Adrenal gland (tissue), 12 donors: ENCODE results near the gene TUBG1. TPM values are rescaled to one million over a fixed set of nuclear protein-coding genes. Genes with fewer than 3 reads are reported as not detected.
A peak's percentile ranks its signal among the peaks of the same experiment; 100 is the strongest.

ENCODE experiments used
- DNase-seq, 7 donors: peaks; one replicate each; pipeline ENCODE4 v3.0.0-alpha.2; 2019 to 2020
- H3K27ac ChIP-seq, 5 donors: fragments of 200-600 bp; sonication (generic) in 4 of 5; 1 replicate in 3 of 5; 2 replicates in 2 of 5; pipeline versions ENCODE4 v1.5.1 to v1.8.0; 2016 to 2020; ENCODE audit warnings: mild to moderate bottlenecking in 1 of 5
- H3K27me3 ChIP-seq: fragments of 200-600 bp; 2 replicates; pipeline ENCODE4 v1.8.0; 2021
- H3K36me3 ChIP-seq, 2 donors: fragments of 200-600 bp; replicated peaks in 1 of 2; 1 replicate in 1 of 2; 2 replicates in 1 of 2; pipeline versions ENCODE4 v1.5.1 to v1.8.0; 2018 to 2022
- H3K4me1 ChIP-seq, 2 donors: fragments of 200-600 bp; replicated peaks in 1 of 2; 1 replicate in 1 of 2; 2 replicates in 1 of 2; pipeline versions ENCODE4 v1.5.1 to v1.8.0; 2018 to 2021
- H3K4me3 ChIP-seq, 4 donors: fragments of 200-600 bp; sonication (generic) in 3 of 4; one replicate each; pipeline ENCODE4 v1.5.1; 2016 to 2018
- H3K9me3 ChIP-seq, 3 donors: fragments of 200-600 bp; sonication (generic) in 1 of 3; replicated peaks in 1 of 3; 1 replicate in 2 of 3; 2 replicates in 1 of 3; pipeline versions ENCODE4 v1.5.1 to v1.8.0; 2016 to 2021
- POLR2A ChIP-seq, 2 donors: fragments of 450-650 bp; IDR thresholded peaks; one replicate each; pipeline ENCODE4 v1.6.1; 2017; ENCODE audit warnings: antibody characterized with exemption in 2 of 2, mild to moderate bottlenecking in 2 of 2, moderate library complexity in 1 of 2
- WGBS, 4 donors: extraction: QIAGEN DNeasy Blood & Tissue Kit in 2 of 4; methylation state at CpG; one replicate each; pipeline versions ENCODE4 v1.1.5 to v1.1.7; 2013 to 2017; 5-methylcytosine and 5-hydroxymethylcytosine counted together
- intact Hi-C, 2 donors: fragments of 100-400 bp; cut with DNase I; formaldehyde crosslinking; loops; one replicate each; pipeline versions ENCODE4 v1.14.1 to v1.15.0; 2022 to 2023
- polyA plus RNA-seq, 3 donors: library from polyadenylated mRNA; stranded (reverse); fragments of 200-250 nt in 2 of 3; fragments of 350-450 nt in 1 of 3; fragmentation: Illumina TruSeq in 1 of 3; extraction: RNeasy Lipid Tissue Mini Kit (QIAGEN cat#74804) in 1 of 3; gene quantifications; one replicate each; pipeline ENCODE4 v1.2.3, GENCODE V29; 2013 to 2014
- total RNA-seq, 9 donors: library from RNA; depleted of rRNA in 4 of 9; stranded (reverse); fragments of >200 nt in 4 of 9; fragments of 120-200 nt in 1 of 9; fragmentation: NEBNext Ultra II Directional in 1 of 9; extraction: Animal tissue kit (Norgen Biotek cat#: 25700) in 1 of 9; gene quantifications; one replicate each; pipeline versions ENCODE4 v1.1.0 to v1.2.4, GENCODE V29; 2013 to 2023
- TF ChIP-seq, protein P1 (sequence below), 6 experiments: fragments of 450-650 bp in 4 of 6; fragments of 200-600 bp in 2 of 6; sonication (generic) in 1 of 6; IDR thresholded peaks; 1 replicate in 5 of 6; 2 replicates in 1 of 6; pipeline versions ENCODE4 v1.5.1 to v1.8.0; 2016 to 2021; ENCODE audit warnings: antibody characterized with exemption in 6 of 6, mild to moderate bottlenecking in 2 of 6, moderate library complexity in 1 of 6
- donor health status: healthy with polysubstance abuse.
- donor health status: Bipolar disorder and iron deficiency.
- donor health status: DM: yes; HTN: yes; CAD: no.
- donor health status: DM: no; HTN: no; CAD: no.
- donor health status: DM: no; HTN: no; CAD: no.
- donor health status: DM: yes; HTN: yes; CAD: no.

TUBG1 gene
- total and polyA plus RNA-seq, 12 donors: 22.9 to 90.0 (median 39.6) TPM

DNA sequence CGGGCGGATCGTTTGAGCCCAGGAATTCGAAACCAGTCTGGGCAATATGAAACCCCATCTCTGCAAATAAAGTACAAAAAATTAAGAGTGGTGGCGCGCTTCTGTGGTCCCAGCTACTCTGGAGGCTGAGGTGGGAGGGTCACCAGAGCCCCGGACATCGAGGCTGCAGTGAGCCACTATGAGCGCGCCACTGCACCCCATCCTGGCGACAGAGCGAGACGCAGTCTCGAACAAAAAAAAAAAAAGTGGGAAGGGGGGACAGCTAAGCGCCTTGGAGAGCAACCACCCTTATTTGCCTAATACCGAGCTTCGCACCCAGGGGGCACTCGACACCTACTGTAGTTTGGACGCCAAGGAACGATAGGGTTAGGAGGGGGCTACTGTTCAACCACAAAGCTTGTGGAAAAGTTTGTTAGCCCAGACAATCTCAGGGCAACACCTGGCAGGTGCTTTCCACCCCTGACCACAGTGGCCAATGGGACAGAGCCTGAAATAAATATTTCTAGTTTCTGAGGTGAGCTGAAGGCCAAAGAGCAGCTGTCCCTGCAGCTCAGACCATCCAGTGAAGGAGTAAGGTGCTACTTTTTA is 31.1 kb upstream of the TUBG1 start:
- intact Hi-C loops: no loop called here
- 0 to 1% (median 1%) methylated on average over 20 of the region's 20 CpGs for WGBS, 4 donors
- Histone ChIP-seq H3K4me1 (peaks cover 5 to 21% of the 10 kb centered on the region in 2 donors), H3K27me3 (no peaks in the 10 kb centered on the region), H3K27ac (peak overlapping the region; percentile 77 to 97 (median 87)), H3K36me3 (peaks cover 0 to 49% of the 10 kb centered on the region in 2 donors), H3K9me3 (no peaks in the 10 kb centered on the region), H3K4me3 (peak overlapping the region in 3 of 4 donors; percentile 12 to 86 (median 34))
- DNase-seq: peak; percentile 65 to 91 (median 77)
- no peak for TF ChIP-seq POLR2A (IDR thresholded peaks at IDR 0.05)
- TF ChIP-seq, protein P1, sequence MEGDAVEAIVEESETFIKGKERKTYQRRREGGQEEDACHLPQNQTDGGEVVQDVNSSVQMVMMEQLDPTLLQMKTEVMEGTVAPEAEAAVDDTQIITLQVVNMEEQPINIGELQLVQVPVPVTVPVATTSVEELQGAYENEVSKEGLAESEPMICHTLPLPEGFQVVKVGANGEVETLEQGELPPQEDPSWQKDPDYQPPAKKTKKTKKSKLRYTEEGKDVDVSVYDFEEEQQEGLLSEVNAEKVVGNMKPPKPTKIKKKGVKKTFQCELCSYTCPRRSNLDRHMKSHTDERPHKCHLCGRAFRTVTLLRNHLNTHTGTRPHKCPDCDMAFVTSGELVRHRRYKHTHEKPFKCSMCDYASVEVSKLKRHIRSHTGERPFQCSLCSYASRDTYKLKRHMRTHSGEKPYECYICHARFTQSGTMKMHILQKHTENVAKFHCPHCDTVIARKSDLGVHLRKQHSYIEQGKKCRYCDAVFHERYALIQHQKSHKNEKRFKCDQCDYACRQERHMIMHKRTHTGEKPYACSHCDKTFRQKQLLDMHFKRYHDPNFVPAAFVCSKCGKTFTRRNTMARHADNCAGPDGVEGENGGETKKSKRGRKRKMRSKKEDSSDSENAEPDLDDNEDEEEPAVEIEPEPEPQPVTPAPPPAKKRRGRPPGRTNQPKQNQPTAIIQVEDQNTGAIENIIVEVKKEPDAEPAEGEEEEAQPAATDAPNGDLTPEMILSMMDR (IDR thresholded peaks at IDR 0.05): peak; percentile 57 to 81 (median 72)

DNA sequence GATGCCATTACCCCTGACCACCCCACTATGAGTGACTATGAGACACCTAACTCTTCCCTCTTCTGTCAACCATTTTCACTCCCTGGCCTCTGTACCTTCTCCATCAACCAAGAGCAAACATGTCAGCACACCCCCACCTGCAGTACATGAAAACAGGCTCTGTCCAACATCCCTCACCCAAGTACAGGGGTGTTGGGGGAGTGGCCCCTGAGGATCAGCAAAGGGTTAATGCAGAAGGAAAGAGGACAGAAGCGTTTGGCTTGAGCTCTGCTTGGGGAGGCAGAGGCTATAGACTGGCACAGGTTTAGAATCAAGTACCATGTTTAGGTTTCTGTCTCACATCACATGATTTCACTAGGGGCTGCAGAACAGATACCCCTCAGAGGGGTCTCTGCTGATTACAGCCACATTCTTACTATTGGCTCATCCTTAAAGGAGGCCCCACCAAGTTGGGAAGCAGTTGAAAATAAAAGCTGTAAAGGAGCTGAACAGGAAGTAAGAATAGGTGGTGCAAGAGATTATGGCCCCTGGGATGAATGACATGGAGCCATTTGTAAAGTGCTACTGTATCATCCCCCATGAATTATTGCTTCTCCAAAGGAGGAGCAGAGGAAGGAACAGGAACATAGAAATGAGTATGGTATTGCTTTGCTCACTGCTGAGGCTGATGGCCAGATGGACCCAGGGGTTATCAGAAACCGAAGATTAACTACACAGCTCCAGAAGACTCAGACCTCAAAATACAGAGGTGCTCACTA is 29.5 kb upstream of the TUBG1 start:
- DNase-seq: no peak
- WGBS, 4 donors: 38 to 58% (median 54%) methylated on average over 2 of the region's 2 CpGs
- intact Hi-C loops: loop anchor here (5.0 to 10.0 kb wide), 2 partner anchors 95 to 102 kb away; partner anchors contain the start of genes CCR10 (in 1 of the 2), CNTNAP1 (in 1 of the 2) and PLEKHH3 (in 1 of the 2)
- H3K36me3 ChIP-seq: peaks cover 0 to 55% of the 10 kb centered on the region in 2 donors
- no peaks in the 10 kb centered on the region for H3K27me3 ChIP-seq
- no peak overlapping the region for H3K27ac ChIP-seq
- no peak overlapping the region for H3K4me3 ChIP-seq
- TF ChIP-seq, protein P1 (IDR thresholded peaks at IDR 0.05): no peak
- TF ChIP-seq POLR2A (IDR thresholded peaks at IDR 0.05): no peak
- peaks cover 5 to 21% of the 10 kb centered on the region in 2 donors for H3K4me1 ChIP-seq
- no peaks in the 10 kb centered on the region for H3K9me3 ChIP-seq

DNA sequence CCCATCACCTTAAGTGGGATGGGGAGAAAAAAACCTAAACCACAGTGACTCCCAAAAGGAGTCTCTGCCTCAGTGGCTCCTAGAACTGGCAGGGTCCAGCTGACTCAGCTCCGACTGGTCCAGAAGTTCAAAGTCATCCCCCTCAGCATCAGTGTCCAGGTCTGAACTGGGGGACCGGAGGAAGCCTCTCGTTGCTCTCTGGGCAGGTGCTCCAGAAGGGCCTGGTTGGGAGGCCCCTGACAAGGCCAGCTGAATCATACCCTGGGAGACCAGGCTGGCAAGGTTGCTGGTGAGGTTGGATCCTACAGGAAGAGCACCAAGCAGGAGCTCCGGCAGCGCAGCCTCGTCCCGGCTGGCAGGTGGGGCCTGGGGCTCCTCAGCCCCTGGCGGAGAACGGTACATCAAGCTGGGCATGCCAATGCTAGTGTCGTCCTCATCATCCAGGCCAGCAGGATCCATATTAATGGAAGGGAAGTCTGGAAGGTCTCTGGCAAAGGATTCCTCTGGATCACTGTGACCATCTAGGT is 27.7 kb upstream of the TUBG1 start:
- Histone ChIP-seq H3K4me3 (no peak overlapping the region), H3K9me3 (no peaks in the 10 kb centered on the region), H3K4me1 (peaks cover 5 to 17% of the 10 kb centered on the region in 2 donors), H3K27me3 (no peaks in the 10 kb centered on the region), H3K27ac (no peak overlapping the region), H3K36me3 (peaks cover 0 to 73% of the 10 kb centered on the region in 2 donors)
- peak in 1 of 7 donors; percentile 46 for DNase-seq
- WGBS, 4 donors: 67 to 76% (median 73%) methylated on average over 3 to 10 of the region's 10 CpGs
- intact Hi-C loops: loop anchor here (5.0 to 10.0 kb wide), 2 partner anchors 93 to 100 kb away; partner anchors contain the start of genes CCR10 (in 1 of the 2), CNTNAP1 (in 1 of the 2) and PLEKHH3 (in 1 of the 2)
- TF ChIP-seq, protein P1 (IDR thresholded peaks at IDR 0.05): no peak
- TF ChIP-seq POLR2A (IDR thresholded peaks at IDR 0.05): no peak

DNA sequence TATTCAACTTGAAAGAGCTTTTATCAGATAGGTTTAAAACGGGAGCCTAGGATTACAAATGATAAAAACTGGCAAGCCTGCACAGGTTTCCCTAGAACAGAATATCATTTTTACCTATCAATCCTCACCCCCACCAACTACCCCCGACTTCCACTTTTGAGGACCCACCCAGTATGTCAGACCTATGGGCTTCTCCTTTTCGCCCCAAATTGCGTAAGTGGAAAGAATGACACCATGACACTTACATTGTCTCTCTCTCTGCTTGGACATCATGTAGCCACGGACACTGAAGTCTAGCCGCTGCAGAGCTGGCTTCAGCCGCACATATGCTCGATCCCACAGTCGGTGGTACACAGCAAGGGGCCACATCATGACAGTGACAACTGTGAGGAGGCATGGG is 24.6 kb upstream of the TUBG1 start:
- H3K36me3 ChIP-seq: peaks cover 0 to 98% of the 10 kb centered on the region in 2 donors
- H3K9me3 ChIP-seq: no peaks in the 10 kb centered on the region
- no peak for TF ChIP-seq POLR2A (IDR thresholded peaks at IDR 0.05)
- TF ChIP-seq, protein P1 (IDR thresholded peaks at IDR 0.05): no peak
- no peaks in the 10 kb centered on the region for H3K27me3 ChIP-seq
- no peak overlapping the region for H3K4me3 ChIP-seq
- WGBS, 4 donors: 70 to 88% (median 83%) methylated on average over 6 to 9 of the region's 9 CpGs
- intact Hi-C loops: loop anchor here (5.0 to 10.0 kb wide), 2 partner anchors 90 to 97 kb away; partner anchors contain the start of genes CCR10 (in 1 of the 2), CNTNAP1 (in 1 of the 2) and PLEKHH3 (in 1 of the 2)
- peak overlapping the region in 2 of 5 donors; percentile 28 to 67 for H3K27ac ChIP-seq
- DNase-seq: peak in 1 of 7 donors; percentile 46
- H3K4me1 ChIP-seq: no peaks in the 10 kb centered on the region
